ENCODE results near the gene NPR2. TPM values are rescaled to one million over a fixed set of nuclear protein-coding genes. Genes with fewer than 3 reads are reported as not detected.

NPR2 gene
- total and polyA plus RNA-seq, 2 of the 13 experiments (the other 11 are each of a cell fraction or from before 2014, with no cell fraction given), result 7.4 to 9.4 TPM

- no peak for TF ChIP-seq ZNF143 (CRISPR knock-in tag; IDR thresholded peaks at IDR 0.05)
- no peak for TF ChIP-seq ZNF124 (CRISPR knock-in tag; IDR thresholded peaks at IDR 0.05)
- no peak for TF ChIP-seq ZNF460 (CRISPR knock-in tag; IDR thresholded peaks at IDR 0.05; ENCODE audit: borderline replicate concordance)
- 0 out of 2 replicates have a peak, but pooled peaks have one; percentile 10 for TF ChIP-seq GMEB1 (CRISPR knock-in tag; IDR thresholded peaks at IDR 0.05; ENCODE audit: borderline replicate concordance)
- no peak for TF ChIP-seq NFE2L1 (CRISPR knock-in tag; IDR thresholded peaks at IDR 0.05; ENCODE audit: borderline replicate concordance)
- peak; percentile 93 for TF ChIP-seq RBM39 (IDR thresholded peaks at IDR 0.05; ENCODE audit: low read depth, low read length, poor library complexity, severe bottlenecking)
- no peak for TF ChIP-seq SNAPC4 (CRISPR knock-in tag; IDR thresholded peaks at IDR 0.05)
- TF ChIP-seq NR2F1 (CRISPR knock-in tag; IDR thresholded peaks at IDR 0.05), result 0 out of 4 replicates have a peak, but pooled peaks of 1 of the 2 experiments have one; percentile 5
- peak; percentile 79; the same call in 1 of the 2 replicates for TF ChIP-seq ZC3H13 (CRISPR knock-in tag; IDR thresholded peaks at IDR 0.05)
- no peak for TF ChIP-seq REXO4 (CRISPR knock-in tag; IDR thresholded peaks at IDR 0.05; ENCODE audit: borderline replicate concordance)
- TF ChIP-seq SAP130 (CRISPR knock-in tag; IDR thresholded peaks at IDR 0.05; ENCODE audit: low read depth), result peak; percentile 42; the same call in 1 of the 2 replicates
- TF ChIP-seq ZNF616 (CRISPR knock-in tag; IDR thresholded peaks at IDR 0.05; ENCODE audit: low read depth), result no peak
- TF ChIP-seq HMGXB4 (CRISPR knock-in tag; IDR thresholded peaks at IDR 0.05; ENCODE audit: borderline replicate concordance in 1 of 2, low read depth in 1 of 2), result peak; percentile 12 to 82; a peak in 3 of 4 replicates
- no peak for TF ChIP-seq RAD21 (CRISPR knock-in tag; IDR thresholded peaks at IDR 0.05)
- TF ChIP-seq ZFP90 (CRISPR knock-in tag; IDR thresholded peaks at IDR 0.05; ENCODE audit: borderline replicate concordance), result peak; percentile 77; the same call in 1 of the 2 replicates
Measured at GRCh38 chr9:35814841-35815543, 23.6 kb downstream of the NPR2 start, which contains the start of gene HINT2 (continued).
